Activated CD4-positive, alpha-beta memory T cell treated with anti-CD3 and anti-CD28 coated beads for 36 hours (primary cell): ENCODE data around the gene ACP2. TPM values are rescaled to one million over a fixed set of nuclear protein-coding genes. Genes with fewer than 3 reads are reported as not detected.

Experiments used
- CTCF ChIA-PET: fragments of 350-600 bp; sonication (Branson Sonifier 250); formaldehyde crosslinking; loops from one replicate; lab custom pipeline; 2021; ENCODE audit warnings: antibody characterized with exemption, inconsistent platforms; lab: Charles Lee
- POLR2A ChIA-PET: fragments of 350-600 bp; sonication (Branson Sonifier 250); formaldehyde crosslinking; loops from one replicate; lab custom pipeline; 2021; ENCODE audit warnings: antibody characterized with exemption; lab: Charles Lee
- DNase-seq: peaks from one replicate; pipeline ENCODE4 v3.0.0-alpha.2; 2020
- H3K27ac Mint-ChIP-seq: one replicate; pipeline ENCODE4 v1.8.0; 2021; ENCODE audit warnings: mixed read lengths
- H3K27me3 Mint-ChIP-seq: one replicate; pipeline ENCODE4 v1.8.0; 2021; ENCODE audit warnings: mixed read lengths
- H3K36me3 Mint-ChIP-seq: one replicate; pipeline ENCODE4 v1.8.0; 2021; ENCODE audit warnings: mixed read lengths
- H3K4me1 Mint-ChIP-seq: one replicate; pipeline ENCODE4 v1.8.0; 2021; ENCODE audit warnings: low read depth, mixed read lengths
- H3K4me3 Mint-ChIP-seq: one replicate; pipeline ENCODE4 v1.8.0; 2021; ENCODE audit warnings: mild to moderate bottlenecking, mixed read lengths
- H3K9me3 Mint-ChIP-seq: one replicate; pipeline ENCODE4 v1.8.0; 2021; ENCODE audit warnings: mixed read lengths
- intact Hi-C: fragments of 100-400 bp; cut with micrococcal nuclease; formaldehyde crosslinking; loops from one replicate; pipeline ENCODE4 v1.15.1; 2023
- total RNA-seq, 2 experiments: library from RNA; stranded (reverse); gene quantifications; one replicate each; pipeline ENCODE4 v1.2.3, GENCODE V29; 2021

ACP2 gene
- total RNA-seq, 2 experiments from 2014 or later = 10.1 to 12.2 TPM

GRCh38 chr11:47239852-47240251 is 8.8 kb downstream of the ACP2 start:
- no peak overlapping the region for H3K4me3 Mint-ChIP-seq
- intact Hi-C loops = no loop called here
- no peak for DNase-seq
- no peaks in the 10 kb centered on the region for H3K27me3 Mint-ChIP-seq
- no peak overlapping the region for H3K27ac Mint-ChIP-seq
- CTCF ChIA-PET = interaction anchor here (1.2 kb wide), 1 partner anchor 20 kb away, joined by 3 read pairs; no protein-coding TSS in a partner anchor
- no peaks in the 10 kb centered on the region for H3K9me3 Mint-ChIP-seq
- peaks cover 71% of the 10 kb centered on the region for H3K36me3 Mint-ChIP-seq
- POLR2A ChIA-PET = interaction anchor here (1.1 kb wide), 1 partner anchor 9 kb away, joined by 3 read pairs; the partner anchor contains the start of gene ACP2
- peaks cover 22% of the 10 kb centered on the region for H3K4me1 Mint-ChIP-seq

GRCh38 chr11:47236482-47236881 is 12.1 kb downstream of the ACP2 start:
- intact Hi-C loops = no loop called here
- H3K27ac Mint-ChIP-seq = peak overlapping the region; percentile 49

GRCh38 chr11:47235163-47235562 is 13.5 kb downstream of the ACP2 start:
- Mint-ChIP-seq H3K9me3 (no peaks in the 10 kb centered on the region), H3K4me1 (peaks cover 27% of the 10 kb centered on the region), H3K36me3 (peaks cover 62% of the 10 kb centered on the region), H3K4me3 (peak overlapping the region; percentile 30), H3K27ac (peak overlapping the region; percentile 82), H3K27me3 (no peaks in the 10 kb centered on the region)
- ChIA-PET CTCF (interaction anchor here (0.6 to 3.0 kb wide), 6 partner anchors 13 to 271 kb away, joined by 3 to 9 read pairs (median 4); partner anchors contain the start of gene ACP2), POLR2A (interaction anchor here (1.0 to 2.3 kb wide), 6 partner anchors 10 to 20 kb away, joined by 3 to 18 read pairs (median 5); partner anchors contain the start of genes ACP2 and DDB2)
- intact Hi-C loops = no loop called here
- no peak for DNase-seq

More at GRCh38 chr11:47236482-47236881, 12.1 kb downstream of the ACP2 start:
- ChIA-PET POLR2A (interaction anchor here (1.7 kb wide), 1 partner anchor 12 kb away, joined by 5 read pairs; the partner anchor contains the start of gene ACP2), CTCF (interaction anchor here (0.8 to 1.4 kb wide), 2 partner anchors 12 to 59 kb away, joined by 3 read pairs; partner anchors contain the start of gene ACP2)
- H3K4me1 Mint-ChIP-seq = peaks cover 29% of the 10 kb centered on the region
- H3K4me3 Mint-ChIP-seq = no peak overlapping the region
- no peaks in the 10 kb centered on the region for H3K27me3 Mint-ChIP-seq
- no peak for DNase-seq
- peaks cover 63% of the 10 kb centered on the region for H3K36me3 Mint-ChIP-seq
- H3K9me3 Mint-ChIP-seq = no peaks in the 10 kb centered on the region

- H3K27ac Mint-ChIP-seq = peak overlapping the region; percentile 82
- peak overlapping the region; percentile 30 for H3K4me3 Mint-ChIP-seq
- POLR2A ChIA-PET = interaction anchor here (1.0 to 2.3 kb wide), 6 partner anchors 10 to 20 kb away, joined by 3 to 18 read pairs (median 5); partner anchors contain the start of genes ACP2 and DDB2
- no peaks in the 10 kb centered on the region for H3K27me3 Mint-ChIP-seq
- H3K9me3 Mint-ChIP-seq = no peaks in the 10 kb centered on the region
- H3K4me1 Mint-ChIP-seq = peaks cover 27% of the 10 kb centered on the region
- peaks cover 57% of the 10 kb centered on the region for H3K36me3 Mint-ChIP-seq
- intact Hi-C loops = no loop called here
- DNase-seq = peak; percentile 63
- CTCF ChIA-PET = interaction anchor here (0.9 to 3.0 kb wide), 6 partner anchors 13 to 219 kb away, joined by 3 to 9 read pairs (median 5); partner anchors contain the start of gene ACP2
These were observed 13.9 kb downstream of the ACP2 start for GRCh38 chr11:47234669-47235100.

- CTCF ChIA-PET = interaction anchor here (0.8 to 3.0 kb wide), 7 partner anchors 14 to 220 kb away, joined by 3 to 9 read pairs (median 5); partner anchors contain the start of gene ACP2
- H3K27me3 Mint-ChIP-seq = no peaks in the 10 kb centered on the region
- peaks cover 27% of the 10 kb centered on the region for H3K4me1 Mint-ChIP-seq
- H3K9me3 Mint-ChIP-seq = no peaks in the 10 kb centered on the region
- peaks cover 56% of the 10 kb centered on the region for H3K36me3 Mint-ChIP-seq
- H3K4me3 Mint-ChIP-seq = peak overlapping the region; percentile 30
- POLR2A ChIA-PET = interaction anchor here (1.0 to 2.3 kb wide), 7 partner anchors 13 to 26 kb away, joined by 4 to 18 read pairs (median 5); partner anchors contain the start of genes ACP2 and DDB2
- peak overlapping the region; percentile 82 for H3K27ac Mint-ChIP-seq
- DNase-seq = peak; percentile 30
- intact Hi-C loops = no loop called here
These were observed 14.5 kb downstream of the ACP2 start for GRCh38 chr11:47233989-47234668.

GRCh38 chr11:47233051-47233450 is 15.6 kb downstream of the ACP2 start:
- H3K27ac Mint-ChIP-seq = no peak overlapping the region
- POLR2A ChIA-PET = interaction anchor here (0.8 to 2.0 kb wide), 3 partner anchors 16 to 19 kb away, joined by 3 to 8 read pairs (median 5); partner anchors contain the start of gene DDB2

GRCh38 chr11:47229161-47229560 is 19.5 kb downstream of the ACP2 start:
- ChIA-PET POLR2A (no interaction called here), CTCF (no interaction called here)
- Mint-ChIP-seq H3K36me3 (peaks cover 48% of the 10 kb centered on the region), H3K27ac (no peak overlapping the region), H3K4me3 (no peak overlapping the region), H3K4me1 (peaks cover 28% of the 10 kb centered on the region), H3K27me3 (no peaks in the 10 kb centered on the region), H3K9me3 (no peaks in the 10 kb centered on the region)
- no peak for DNase-seq
- intact Hi-C loops = no loop called here

More at GRCh38 chr11:47233051-47233450, 15.6 kb downstream of the ACP2 start:
- DNase-seq = no peak
- no peaks in the 10 kb centered on the region for H3K9me3 Mint-ChIP-seq
- CTCF ChIA-PET = interaction anchor here (1.6 to 3.0 kb wide), 2 partner anchors 15 to 17 kb away, joined by 5 to 9 read pairs; partner anchors contain the start of gene ACP2
- intact Hi-C loops = no loop called here
- H3K4me3 Mint-ChIP-seq = no peak overlapping the region
- peaks cover 54% of the 10 kb centered on the region for H3K36me3 Mint-ChIP-seq
- H3K4me1 Mint-ChIP-seq = peaks cover 27% of the 10 kb centered on the region
- no peaks in the 10 kb centered on the region for H3K27me3 Mint-ChIP-seq

GRCh38 chr11:47225552-47226400 is 22.8 kb downstream of the ACP2 start:
- no peaks in the 10 kb centered on the region for H3K27me3 Mint-ChIP-seq
- ChIA-PET CTCF (no interaction called here), POLR2A (interaction anchor here (0.5 to 1.3 kb wide), 4 partner anchors 9 to 169 kb away, joined by 3 to 7 read pairs (median 3); partner anchors contain the start of gene DDB2)
- H3K36me3 Mint-ChIP-seq = peaks cover 53% of the 10 kb centered on the region
- peak; percentile 57 for DNase-seq
- peak overlapping the region; percentile 7 for H3K4me3 Mint-ChIP-seq
- intact Hi-C loops = loop anchor here (1.0 kb wide), 1 partner anchor 9 kb away; no protein-coding TSS in a partner anchor
- H3K27ac Mint-ChIP-seq = peak overlapping the region; percentile 44
- H3K9me3 Mint-ChIP-seq = no peaks in the 10 kb centered on the region
- peaks cover 24% of the 10 kb centered on the region for H3K4me1 Mint-ChIP-seq

GRCh38 chr11:47222696-47223095 is 25.9 kb downstream of the ACP2 start:
- Mint-ChIP-seq H3K4me1 (peaks cover 45% of the 10 kb centered on the region), H3K27me3 (no peaks in the 10 kb centered on the region), H3K36me3 (peaks cover 56% of the 10 kb centered on the region), H3K27ac (no peak overlapping the region), H3K4me3 (no peak overlapping the region), H3K9me3 (no peaks in the 10 kb centered on the region)
- ChIA-PET CTCF (no interaction called here), POLR2A (no interaction called here)
- DNase-seq = no peak
- intact Hi-C loops = no loop called here

GRCh38 chr11:47220401-47220821 is 28.2 kb downstream of the ACP2 start:
- POLR2A ChIA-PET = interaction anchor here (0.6 to 1.4 kb wide), 2 partner anchors 14 to 83 kb away, joined by 3 to 4 read pairs; no protein-coding TSS in a partner anchor
- H3K4me1 Mint-ChIP-seq = peaks cover 44% of the 10 kb centered on the region

More at GRCh38 chr11:47220401-47220821, 28.2 kb downstream of the ACP2 start:
- H3K36me3 Mint-ChIP-seq = peaks cover 59% of the 10 kb centered on the region
- no peak for DNase-seq
- H3K9me3 Mint-ChIP-seq = no peaks in the 10 kb centered on the region
- H3K27me3 Mint-ChIP-seq = no peaks in the 10 kb centered on the region
- CTCF ChIA-PET = interaction anchor here (2.6 kb wide), 1 partner anchor 42 kb away, joined by 10 read pairs; no protein-coding TSS in a partner anchor
- H3K27ac Mint-ChIP-seq = peak overlapping the region; percentile 52
- no peak overlapping the region for H3K4me3 Mint-ChIP-seq
- intact Hi-C loops = no loop called here
